KOPT-K1 (cell line): ENCODE data around the gene MIAT.
"Not testable (repeated sequence)": the region's sequence is repeated elsewhere in the genome, so short reads cannot be mapped to it uniquely, and the experiment has no call there.

Experiments used
- H3K27ac ChIP-seq: fragments of 200-600 bp; sonication (generic); 2 replicates; pipeline ENCODE4 v1.5.1; 2016; ENCODE audit warnings: antibody characterized with exemption, mild to moderate bottlenecking, low read depth, low read length; ENCODE audit not compliant: poor library complexity, severe bottlenecking
- H3K36me3 ChIP-seq: fragments of 200-600 bp; sonication (generic); 2 replicates; pipeline ENCODE4 v1.5.1; 2017; ENCODE audit warnings: antibody characterized with exemption, mild to moderate bottlenecking, low read length, moderate library complexity; ENCODE audit not compliant: insufficient read depth
- H3K9me3 ChIP-seq: fragments of 200-600 bp; sonication (generic); 2 replicates; pipeline ENCODE4 v1.5.1; 2017; ENCODE audit warnings: antibody characterized with exemption, low read length, mild to moderate bottlenecking; ENCODE audit not compliant: insufficient read depth, poor library complexity, severe bottlenecking

The MIAT gene

GRCh38 chr22:26656891-26657851 is at the start of gene MIAT:
MIAT (plus strand) TSS chr22:26657588.
- no peaks in the 10 kb centered on the region for H3K36me3 ChIP-seq
- H3K9me3 ChIP-seq, result no peaks in the 10 kb centered on the region
- peak within 1 kb of the TSS; percentile 40 for H3K27ac ChIP-seq

GRCh38 chr22:26608129-26608528 is 49.3 kb upstream of the MIAT start:
- no peaks in the 10 kb centered on the region for H3K9me3 ChIP-seq
- H3K36me3 ChIP-seq, result no peaks in the 10 kb centered on the region
- H3K27ac ChIP-seq, result no peak overlapping the region

- no peaks in the 10 kb centered on the region for H3K36me3 ChIP-seq
- no peaks in the 10 kb centered on the region for H3K9me3 ChIP-seq
- no peak overlapping the region for H3K27ac ChIP-seq
Observed at GRCh38 chr22:26609287-26609686, 48.1 kb upstream of the MIAT start.

- Histone ChIP-seq H3K27ac (no peak overlapping the region), H3K9me3 (no peaks in the 10 kb centered on the region), H3K36me3 (no peaks in the 10 kb centered on the region)
Observed at GRCh38 chr22:26610072-26610958, 47.1 kb upstream of the MIAT start.

GRCh38 chr22:26610996-26611395 is 46.4 kb upstream of the MIAT start:
- no peak overlapping the region for H3K27ac ChIP-seq
- H3K9me3 ChIP-seq, result no peaks in the 10 kb centered on the region
- H3K36me3 ChIP-seq, result no peaks in the 10 kb centered on the region

GRCh38 chr22:26612652-26613051 is 44.7 kb upstream of the MIAT start:
- no peaks in the 10 kb centered on the region for H3K9me3 ChIP-seq
- no peak overlapping the region for H3K27ac ChIP-seq
- no peaks in the 10 kb centered on the region for H3K36me3 ChIP-seq

GRCh38 chr22:26613753-26614152 is 43.6 kb upstream of the MIAT start:
- not testable (repeated sequence) for H3K27ac ChIP-seq, H3K36me3 ChIP-seq, H3K9me3 ChIP-seq

- no peak overlapping the region for H3K27ac ChIP-seq
- no peaks in the 10 kb centered on the region for H3K9me3 ChIP-seq
Observed at GRCh38 chr22:26614322-26614721, 43.1 kb upstream of the MIAT start.

GRCh38 chr22:26615149-26615548 is 42.2 kb upstream of the MIAT start:
- no peaks in the 10 kb centered on the region for H3K36me3 ChIP-seq
- no peaks in the 10 kb centered on the region for H3K9me3 ChIP-seq
- H3K27ac ChIP-seq, result no peak overlapping the region

More at GRCh38 chr22:26614322-26614721, 43.1 kb upstream of the MIAT start:
- H3K36me3 ChIP-seq, result no peaks in the 10 kb centered on the region

GRCh38 chr22:26615830-26616435 is 41.5 kb upstream of the MIAT start:
- Histone ChIP-seq H3K36me3 (no peaks in the 10 kb centered on the region), H3K27ac (no peak overlapping the region), H3K9me3 (no peaks in the 10 kb centered on the region)

GRCh38 chr22:26616650-26617049 is 40.7 kb upstream of the MIAT start:
- no peaks in the 10 kb centered on the region for H3K9me3 ChIP-seq
- no peaks in the 10 kb centered on the region for H3K36me3 ChIP-seq
- H3K27ac ChIP-seq, result no peak overlapping the region

- H3K9me3 ChIP-seq, result no peaks in the 10 kb centered on the region
- H3K36me3 ChIP-seq, result no peaks in the 10 kb centered on the region
- peak within 1 kb of the TSS; percentile 6 for H3K27ac ChIP-seq
Observed at GRCh38 chr22:26617271-26618199, 39.9 kb upstream of the MIAT start, which contains the start of gene CRYBB1. CRYBB1 (minus strand) TSS chr22:26618027; CDS start chr22:26616319, 1,708 bp downstream.

- Histone ChIP-seq H3K36me3 (no peaks in the 10 kb centered on the region), H3K27ac (no peak overlapping the region), H3K9me3 (no peaks in the 10 kb centered on the region)
Observed at GRCh38 chr22:26618455-26618854, 38.9 kb upstream of the MIAT start.

- Histone ChIP-seq H3K27ac (no peak overlapping the region), H3K9me3 (no peaks in the 10 kb centered on the region), H3K36me3 (no peaks in the 10 kb centered on the region)
Observed at GRCh38 chr22:26619510-26619909, 37.9 kb upstream of the MIAT start.
